HG02943 (cell line): ENCODE results near the gene COPZ2.
"Not testable (repeated sequence)": the region's sequence is repeated elsewhere in the genome, so short reads cannot be mapped to it uniquely, and the experiment has no call there.

ENCODE experiments used
- ATAC-seq: cut with Tn5 transposase; IDR thresholded peaks from one replicate; pipeline ENCODE4 v1.9.1; 2021; ENCODE audit warnings: mild to moderate bottlenecking, low read depth, moderate library complexity; ENCODE audit not compliant: unreplicated experiment

The COPZ2 gene

DNA sequence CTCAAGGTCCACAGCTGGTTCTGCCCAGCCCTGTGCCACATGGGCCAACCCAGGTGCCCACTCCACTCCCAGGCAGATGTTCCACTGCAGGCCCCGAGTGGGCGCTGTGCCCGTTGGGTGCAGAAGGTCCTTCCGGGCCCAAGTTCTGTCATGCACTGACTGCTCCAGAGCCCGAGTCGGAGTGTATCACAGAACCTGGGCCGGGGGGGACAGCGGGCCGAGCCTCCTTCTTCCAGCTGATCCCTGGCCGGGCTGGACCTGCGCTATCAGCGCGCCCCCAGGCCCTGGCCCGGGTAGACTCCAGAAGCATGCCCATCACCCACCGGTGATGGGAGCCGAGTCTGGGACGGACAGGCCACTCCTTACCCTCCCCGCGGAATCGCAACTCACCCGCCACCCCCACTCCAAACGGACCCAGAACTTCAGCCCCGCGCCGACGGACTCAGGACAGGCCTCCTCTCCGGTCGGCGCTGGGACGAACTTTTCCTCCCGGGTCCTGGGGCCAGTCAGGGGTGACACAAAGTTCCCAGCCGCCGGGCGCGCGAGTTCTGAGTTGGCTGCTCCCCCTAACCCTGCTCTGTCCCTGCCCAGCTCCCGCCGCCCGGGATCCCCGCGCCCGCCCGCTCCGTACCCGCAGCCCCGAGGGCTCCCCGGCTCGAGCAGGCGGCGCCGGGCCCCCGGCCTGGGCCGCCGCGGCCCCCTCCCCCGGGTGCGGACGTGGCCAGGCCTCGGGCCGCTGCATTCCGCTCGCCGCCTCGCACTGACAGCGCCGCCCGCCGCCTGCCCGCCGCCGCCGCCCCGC is at the start of gene COPZ2:
TSS of gene COPZ2 (minus strand) at position 762 of the 802 bp plus-strand sequence. CDS start at position 742, 20 bp downstream.
- ATAC-seq = no peak

GRCh38 chr17:48084932-48085331 is 47.3 kb upstream of the COPZ2 start:
- no peak for ATAC-seq

- no peak for ATAC-seq
Measured at GRCh38 chr17:48081858-48082257, 44.3 kb upstream of the COPZ2 start.

DNA sequence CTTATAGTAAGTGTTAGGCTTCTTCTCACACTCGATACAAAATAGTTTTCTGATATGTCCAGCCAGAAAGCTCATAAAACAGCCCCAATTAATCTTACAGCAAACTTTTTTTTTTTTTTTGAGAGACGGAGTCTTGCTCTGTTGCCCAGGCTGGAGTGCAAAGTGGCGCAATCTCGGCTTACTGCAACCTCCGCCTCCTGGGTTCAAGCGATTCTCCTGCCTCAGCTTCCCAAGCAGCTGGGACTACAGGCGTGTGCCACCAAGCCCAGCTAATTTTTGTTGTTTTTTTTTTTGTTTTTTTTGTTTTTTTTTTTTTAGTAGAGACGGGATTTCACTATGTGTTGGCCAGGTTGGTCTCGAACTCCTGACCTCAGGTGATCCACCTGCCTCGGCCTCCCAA is 39.6 kb upstream of the COPZ2 start:
- ATAC-seq = not testable (repeated sequence)

- no peak for ATAC-seq
Measured at GRCh38 chr17:48074322-48075081, 36.9 kb upstream of the COPZ2 start.

DNA sequence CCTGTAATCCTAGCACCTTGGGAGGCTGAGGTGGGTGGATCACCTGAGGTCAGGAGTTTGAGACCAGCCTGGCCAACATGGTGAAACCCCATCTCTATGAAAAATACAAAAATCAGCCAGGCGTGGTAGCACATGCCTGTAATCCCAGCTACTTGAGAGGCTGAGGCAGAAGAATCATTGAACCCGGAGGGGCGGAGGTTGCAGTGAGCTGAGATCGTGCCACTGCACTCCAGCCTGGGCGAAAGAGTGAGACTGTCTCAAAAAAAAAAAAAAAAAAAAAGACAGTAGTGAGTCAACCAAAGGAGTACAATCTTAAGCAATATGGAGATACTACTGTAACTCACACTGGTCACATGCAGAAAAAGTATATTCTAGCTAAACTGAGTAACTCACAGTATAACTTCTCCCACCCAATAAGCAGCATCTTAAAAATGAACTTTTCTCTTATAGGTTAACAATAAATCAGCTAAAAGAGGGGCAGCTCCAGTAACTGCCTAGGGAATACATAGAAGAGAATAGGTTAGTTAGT is 36.0 kb upstream of the COPZ2 start:
- not testable (repeated sequence) for ATAC-seq

GRCh38 chr17:48072811-48073210 is 35.2 kb upstream of the COPZ2 start:
- ATAC-seq = not testable (repeated sequence)

- ATAC-seq = no peak
Measured at GRCh38 chr17:48071654-48072053, 34.1 kb upstream of the COPZ2 start.

DNA sequence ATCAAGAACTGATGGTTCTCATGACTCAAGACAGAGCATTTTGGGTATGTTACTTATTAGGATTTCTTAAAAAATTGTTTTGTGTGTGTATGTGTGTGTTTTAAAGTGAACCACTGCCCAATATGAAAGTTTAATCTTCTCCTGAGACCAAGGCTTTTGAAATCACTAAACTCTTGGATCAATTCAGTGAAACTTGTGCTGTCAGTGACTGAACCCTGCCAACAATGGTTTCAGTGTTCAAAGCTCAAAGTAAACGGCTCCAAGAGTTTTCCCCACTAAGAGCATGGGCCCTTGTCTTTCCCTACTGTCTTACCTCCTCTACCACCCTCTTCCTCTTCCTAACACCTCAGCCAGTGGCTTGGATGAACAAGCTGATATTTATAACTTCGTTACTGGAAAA is 32.6 kb upstream of the COPZ2 start:
- ATAC-seq = no peak

- no peak for ATAC-seq
Measured at GRCh38 chr17:48068491-48068961, 30.9 kb upstream of the COPZ2 start.

DNA sequence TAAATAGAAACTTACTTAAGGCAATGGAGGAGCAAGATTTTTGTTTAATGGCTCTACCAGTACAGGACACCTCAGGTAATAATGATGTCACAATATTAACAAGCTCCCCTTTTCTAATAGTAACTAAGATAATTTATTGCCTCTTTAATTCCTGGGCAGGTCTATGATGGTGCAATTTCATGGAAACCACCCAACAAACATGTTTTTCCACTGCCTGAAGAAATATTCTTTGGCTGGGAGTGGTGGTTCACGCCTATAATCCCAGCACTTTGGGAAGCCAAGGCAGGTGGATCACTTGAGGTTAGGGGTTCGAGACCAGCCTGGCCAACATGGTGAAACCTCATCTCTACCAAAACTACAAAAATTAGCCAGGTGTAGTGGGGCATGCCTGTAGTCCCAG is 30.2 kb upstream of the COPZ2 start:
- ATAC-seq = not testable (repeated sequence)

DNA sequence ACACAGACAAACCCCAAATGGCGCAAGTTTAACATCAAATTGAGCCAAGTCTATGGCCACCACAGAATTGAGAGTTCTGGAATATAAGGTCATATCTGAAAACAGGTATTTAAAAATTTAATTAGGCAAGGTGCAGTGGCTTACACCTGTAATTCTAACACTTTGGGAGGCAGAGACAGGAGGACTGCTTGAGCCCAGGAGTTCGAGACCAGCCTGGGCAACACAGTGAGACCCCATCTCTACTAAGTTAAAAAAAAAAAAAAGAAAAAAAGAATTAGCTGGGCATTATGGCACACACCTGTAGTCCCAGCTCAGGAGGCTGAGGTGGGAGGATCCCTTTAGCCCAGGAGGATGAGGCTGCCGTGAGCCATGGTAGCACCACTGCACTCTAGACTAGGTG is 29.6 kb upstream of the COPZ2 start:
- ATAC-seq = no peak

- no peak for ATAC-seq
Measured at GRCh38 chr17:48066656-48067055, 29.1 kb upstream of the COPZ2 start.

GRCh38 chr17:48066192-48066591 is 28.6 kb upstream of the COPZ2 start:
- no peak for ATAC-seq

- no peak for ATAC-seq
Measured at GRCh38 chr17:48064638-48065037, 27.0 kb upstream of the COPZ2 start.

DNA sequence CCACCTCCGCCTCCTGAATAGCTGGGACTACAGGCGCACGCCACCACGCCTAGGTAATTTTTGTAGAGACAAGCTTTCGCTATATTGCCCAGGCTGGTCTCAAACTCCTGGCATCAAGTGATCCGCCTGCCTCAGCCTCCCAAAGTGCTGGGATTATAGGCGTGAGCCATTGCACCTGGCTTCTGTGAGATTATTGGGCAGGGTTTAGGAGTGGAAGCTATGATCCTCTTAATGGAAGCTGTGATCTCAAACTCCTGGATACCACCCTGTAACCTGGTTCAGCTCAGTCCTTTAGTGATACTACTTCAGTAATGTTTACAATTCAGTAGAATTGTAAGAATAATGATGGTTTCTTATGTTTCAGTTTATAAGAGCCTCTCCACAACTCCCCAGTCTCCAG is 24.7 kb upstream of the COPZ2 start:
- no peak for ATAC-seq

DNA sequence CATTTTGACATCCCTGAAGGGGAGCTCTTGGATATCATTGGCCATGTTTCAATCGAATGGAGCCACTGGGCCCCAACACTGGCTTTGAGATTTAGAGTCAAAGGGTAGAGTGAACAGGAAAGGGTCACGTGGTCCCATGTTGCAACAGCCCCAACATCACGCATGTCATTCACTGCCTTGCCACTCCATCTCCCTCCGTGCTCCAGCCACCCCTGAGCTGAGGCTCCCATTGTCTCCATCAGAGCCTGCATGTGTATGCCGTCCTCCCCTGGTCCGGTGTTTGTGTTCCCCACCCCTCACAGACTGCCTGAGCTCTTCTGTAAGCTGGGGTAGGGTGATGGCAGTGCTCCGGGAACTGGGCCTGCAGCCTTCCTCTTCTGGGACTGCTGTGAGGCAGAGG is 22.7 kb upstream of the COPZ2 start:
- no peak for ATAC-seq

DNA sequence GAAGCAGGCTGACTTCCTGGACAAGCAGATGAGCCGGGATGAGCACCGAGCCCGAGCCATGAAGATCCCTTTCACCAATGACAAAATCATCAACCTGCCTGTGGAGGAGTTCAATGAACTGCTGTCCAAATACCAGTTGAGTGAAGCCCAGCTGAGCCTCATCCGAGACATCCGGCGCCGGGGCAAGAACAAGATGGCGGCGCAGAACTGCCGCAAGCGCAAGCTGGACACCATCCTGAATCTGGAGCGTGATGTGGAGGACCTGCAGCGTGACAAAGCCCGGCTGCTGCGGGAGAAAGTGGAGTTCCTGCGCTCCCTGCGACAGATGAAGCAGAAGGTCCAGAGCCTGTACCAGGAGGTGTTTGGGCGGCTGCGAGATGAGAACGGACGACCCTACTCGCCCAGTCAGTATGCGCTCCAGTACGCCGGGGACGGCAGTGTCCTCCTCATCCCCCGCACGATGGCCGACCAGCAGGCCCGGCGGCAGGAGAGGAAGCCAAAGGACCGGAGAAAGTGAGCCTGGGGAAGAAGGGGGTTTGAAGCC is 21.6 kb upstream of the COPZ2 start:
- ATAC-seq = no peak

GRCh38 chr17:48058393-48059124 is 21.0 kb upstream of the COPZ2 start:
- no peak for ATAC-seq

GRCh38 chr17:48057626-48058025 is 20.0 kb upstream of the COPZ2 start:
- no peak for ATAC-seq
